ENCODE measurements around the gene EFHC1.
"Not testable (repeated sequence)": the region's sequence is repeated elsewhere in the genome, so short reads cannot be mapped to it uniquely, and the experiment has no call there.

The EFHC1 gene

DNA sequence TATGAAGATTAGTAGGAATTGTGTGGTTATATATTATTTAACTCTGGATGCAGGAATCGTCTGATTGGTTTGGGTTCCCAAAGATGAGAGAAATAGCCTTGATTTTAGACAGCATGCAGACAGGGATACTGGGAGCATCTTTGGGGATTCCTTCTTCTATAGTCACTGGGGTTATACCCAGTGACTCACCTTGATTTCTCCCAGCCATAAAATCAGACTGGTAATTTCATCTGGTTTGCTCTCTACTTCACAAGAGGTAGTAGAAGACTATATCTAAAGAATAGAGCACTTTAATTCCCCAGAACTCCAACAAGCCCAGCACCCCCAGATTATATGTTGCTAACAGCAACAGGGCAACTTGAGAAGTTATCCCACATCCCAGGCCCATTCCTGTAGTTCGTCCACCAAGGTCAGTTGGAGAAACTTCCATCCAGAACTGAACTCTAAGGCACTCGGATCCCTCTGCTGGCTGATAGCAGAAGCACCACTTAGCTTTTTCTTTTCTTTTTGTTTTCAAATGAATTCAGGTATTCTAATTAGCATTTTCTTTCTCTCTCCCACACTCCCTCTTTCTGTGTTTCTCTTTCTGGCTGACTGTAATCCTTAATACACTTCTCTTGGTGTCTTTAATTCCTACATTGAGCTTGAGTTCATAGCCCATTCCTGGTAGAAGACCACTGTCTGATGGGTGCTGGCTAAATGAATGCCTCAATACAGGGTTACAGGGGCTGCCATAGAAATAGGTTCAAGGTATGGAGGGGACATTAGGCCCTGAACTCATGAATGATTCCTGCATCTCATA, 20.4 kb upstream of the EFHC1 start:
- DNase-seq (ENCODE audit: extremely low read depth in 1 of 2, low read depth in 1 of 2) = no peak

DNA sequence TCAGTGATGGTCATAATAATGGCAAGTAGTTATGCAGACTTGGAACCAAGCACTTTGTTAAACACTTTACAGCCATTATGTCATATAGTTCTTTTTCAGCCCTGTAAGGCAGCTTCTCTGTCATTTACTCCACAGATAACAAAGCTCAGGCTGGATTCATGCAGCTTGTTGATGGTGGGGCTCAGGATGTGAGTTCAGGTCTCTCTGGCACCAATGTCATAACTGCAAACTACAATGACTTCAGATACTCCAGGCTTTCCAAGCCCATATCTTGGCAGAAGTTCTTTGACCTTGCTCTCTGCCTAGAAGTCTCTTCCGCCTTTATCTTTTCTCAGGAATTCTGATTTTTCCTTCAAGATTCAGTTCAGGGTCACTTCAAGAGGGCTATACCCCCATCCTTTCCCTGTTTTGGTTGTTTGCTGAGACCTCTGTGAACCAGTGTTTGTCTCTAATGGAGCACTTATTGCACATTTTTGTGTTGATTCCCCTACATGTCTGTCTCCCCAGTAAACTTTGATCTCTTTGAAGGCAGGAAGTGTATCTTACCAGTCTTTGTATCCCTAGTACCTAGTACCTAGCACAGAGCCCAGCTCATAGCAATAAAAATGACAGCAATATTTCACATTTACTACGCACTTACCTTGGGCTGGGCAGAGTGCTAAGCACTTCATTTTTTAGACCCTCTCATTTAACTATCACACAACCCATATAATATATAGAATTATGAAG, 19.7 kb upstream of the EFHC1 start:
- DNase-seq (ENCODE audit: extremely low read depth in 1 of 2, low read depth in 1 of 2) = no peak

DNA sequence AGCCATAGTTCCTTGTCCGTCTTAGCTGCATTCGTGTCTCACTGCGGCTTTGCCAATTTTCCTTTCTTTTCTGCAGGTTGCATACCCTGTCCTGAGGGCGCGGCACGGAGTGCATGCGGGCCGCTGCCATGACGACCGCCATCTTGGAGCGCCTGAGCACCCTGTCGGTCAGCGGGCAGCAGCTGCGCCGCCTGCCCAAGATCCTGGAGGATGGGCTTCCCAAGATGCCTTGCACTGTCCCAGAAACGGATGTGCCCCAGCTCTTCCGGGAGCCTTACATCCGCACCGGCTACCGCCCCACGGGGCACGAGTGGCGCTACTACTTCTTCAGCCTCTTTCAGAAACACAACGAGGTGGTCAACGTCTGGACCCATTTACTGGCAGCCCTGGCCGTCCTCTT, 17.1 kb upstream of the EFHC1 start:
- DNase-seq (ENCODE audit: extremely low read depth in 1 of 2, low read depth in 1 of 2) = no peak

DNA sequence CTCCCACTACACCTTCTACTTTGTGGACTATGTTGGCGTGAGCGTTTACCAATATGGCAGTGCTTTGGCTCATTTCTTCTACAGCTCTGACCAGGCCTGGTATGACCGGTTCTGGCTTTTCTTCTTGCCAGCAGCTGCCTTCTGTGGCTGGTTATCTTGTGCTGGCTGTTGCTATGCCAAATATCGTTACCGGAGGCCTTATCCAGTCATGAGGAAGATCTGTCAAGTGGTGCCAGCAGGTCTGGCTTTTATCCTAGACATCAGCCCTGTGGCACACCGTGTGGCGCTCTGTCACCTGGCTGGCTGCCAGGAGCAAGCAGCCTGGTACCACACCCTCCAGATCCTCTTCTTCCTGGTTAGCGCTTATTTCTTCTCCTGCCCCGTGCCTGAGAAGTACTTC, 16.5 kb upstream of the EFHC1 start:
- DNase-seq (ENCODE audit: extremely low read depth in 1 of 2, low read depth in 1 of 2) = no peak

DNA sequence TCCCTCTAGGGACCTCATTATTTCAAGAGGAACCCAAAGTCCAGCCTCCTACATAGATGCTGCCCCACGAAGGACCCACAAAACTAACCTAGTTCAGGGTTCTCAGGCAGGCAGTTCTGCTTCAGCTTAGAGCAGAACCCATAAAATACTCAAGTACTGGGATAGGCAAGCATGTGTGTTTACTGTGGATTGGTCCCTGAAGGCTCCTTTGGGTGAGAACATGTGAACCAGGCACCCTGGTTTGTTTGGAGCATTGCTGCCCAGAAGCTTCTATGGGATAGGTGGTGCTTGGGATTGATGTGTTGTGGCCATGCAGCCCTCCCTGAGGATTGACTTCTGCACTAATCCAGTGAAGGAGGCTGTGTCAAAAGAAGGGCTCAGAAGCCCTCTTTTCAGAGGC, 14.9 kb upstream of the EFHC1 start:
- no peak for DNase-seq (ENCODE audit: extremely low read depth in 1 of 2, low read depth in 1 of 2)

DNA sequence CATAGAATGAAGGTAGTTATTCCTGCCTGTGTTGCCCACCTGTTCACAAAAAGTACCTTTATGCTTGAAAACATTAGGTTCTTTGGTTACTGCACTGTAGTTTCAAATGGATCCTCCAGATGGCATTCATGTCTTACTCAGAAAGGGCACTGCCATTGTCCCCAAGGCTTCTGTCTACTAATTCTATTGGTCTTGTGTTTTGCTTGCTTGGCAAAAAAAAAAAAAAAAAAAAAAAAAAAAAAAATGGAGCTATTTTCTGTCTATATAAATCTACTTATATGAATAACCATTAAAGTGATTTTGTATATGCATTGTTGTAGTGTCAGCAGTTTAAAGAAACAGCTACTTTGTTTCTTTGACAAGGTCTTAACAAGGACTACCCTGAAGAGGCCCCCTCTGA, 12.7 kb upstream of the EFHC1 start:
- no peak for DNase-seq (ENCODE audit: extremely low read depth in 1 of 2, low read depth in 1 of 2)

DNA sequence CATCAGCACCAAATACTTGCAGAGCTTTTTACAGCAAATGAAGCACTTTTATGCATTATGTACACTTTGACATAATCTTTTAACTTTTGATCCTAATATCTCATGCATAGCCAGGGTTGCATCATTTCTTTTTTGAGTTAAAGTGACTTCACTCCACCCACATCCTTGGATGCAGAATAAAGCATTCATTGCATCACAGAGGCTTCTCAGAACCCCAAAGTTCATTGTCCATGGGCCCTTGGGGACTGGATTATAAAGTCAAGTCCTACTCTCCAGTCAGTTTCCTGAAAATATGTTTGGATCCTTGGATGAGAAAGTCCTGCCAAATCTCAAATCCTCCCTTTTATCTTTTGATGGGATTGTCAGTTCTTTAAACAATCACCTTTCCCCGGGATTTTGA, 10.6 kb upstream of the EFHC1 start:
- no peak for DNase-seq (ENCODE audit: extremely low read depth in 1 of 2, low read depth in 1 of 2)

DNA sequence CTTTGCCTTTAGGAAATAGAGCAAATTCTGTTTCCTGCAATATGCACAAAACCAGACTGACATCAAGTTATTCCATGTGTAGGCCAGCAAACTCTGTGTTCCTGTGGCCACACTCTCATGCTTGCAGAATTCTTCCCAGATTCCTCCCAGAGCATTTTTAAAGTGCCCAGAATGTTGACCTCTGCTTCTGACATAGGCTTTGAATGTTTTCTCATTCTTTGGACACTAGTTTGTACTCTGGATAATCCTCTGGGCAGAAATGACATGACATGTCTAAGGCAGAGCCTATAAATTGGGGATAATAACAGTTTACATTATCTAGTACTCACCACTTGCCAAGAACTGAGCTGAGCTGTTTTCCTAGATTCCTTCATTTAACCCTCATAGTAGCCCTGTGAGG, 9.2 kb upstream of the EFHC1 start:
- DNase-seq (ENCODE audit: extremely low read depth in 1 of 2, low read depth in 1 of 2) = no peak

DNA sequence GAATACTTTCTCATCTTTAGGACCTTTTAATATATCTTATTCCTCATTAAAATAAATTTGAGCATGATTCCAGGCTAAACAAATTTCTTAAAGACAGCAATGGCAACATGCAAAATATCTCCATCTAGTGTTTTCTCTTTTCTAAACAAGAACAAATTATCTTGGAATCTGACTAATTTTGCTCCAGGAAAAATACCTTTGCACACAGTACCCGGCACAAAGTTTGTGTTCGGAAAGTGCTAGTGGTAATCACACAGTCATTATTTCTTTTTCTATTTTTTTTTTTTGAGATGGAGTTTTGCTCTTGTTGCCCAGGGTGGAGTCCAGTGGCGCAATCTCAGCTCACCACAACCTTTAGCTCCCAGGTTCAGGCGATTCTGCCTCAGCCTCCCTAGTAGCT, 8.2 kb upstream of the EFHC1 start:
- DNase-seq (ENCODE audit: extremely low read depth in 1 of 2, low read depth in 1 of 2) = no peak

DNA sequence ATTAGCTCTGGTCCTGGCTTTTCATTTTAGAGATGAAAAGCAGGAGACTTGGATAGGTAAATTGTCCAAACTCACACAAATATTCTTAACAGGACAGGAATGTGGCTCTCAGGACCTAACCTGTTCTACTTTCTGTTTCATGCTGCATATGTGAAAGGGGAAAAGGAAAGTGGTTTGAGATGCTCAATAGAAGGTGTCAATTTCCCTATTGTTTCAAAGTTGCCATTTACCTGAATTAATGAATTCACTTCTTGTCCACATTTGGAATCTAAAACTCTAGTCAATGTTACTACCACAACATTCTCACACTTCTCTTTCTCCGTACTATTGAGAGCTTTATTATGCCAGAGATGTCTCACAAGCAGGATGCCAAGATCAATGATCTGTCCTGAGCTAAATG, 4.8 kb upstream of the EFHC1 start:
- DNase-seq (ENCODE audit: extremely low read depth in 1 of 2, low read depth in 1 of 2) = no peak

DNA sequence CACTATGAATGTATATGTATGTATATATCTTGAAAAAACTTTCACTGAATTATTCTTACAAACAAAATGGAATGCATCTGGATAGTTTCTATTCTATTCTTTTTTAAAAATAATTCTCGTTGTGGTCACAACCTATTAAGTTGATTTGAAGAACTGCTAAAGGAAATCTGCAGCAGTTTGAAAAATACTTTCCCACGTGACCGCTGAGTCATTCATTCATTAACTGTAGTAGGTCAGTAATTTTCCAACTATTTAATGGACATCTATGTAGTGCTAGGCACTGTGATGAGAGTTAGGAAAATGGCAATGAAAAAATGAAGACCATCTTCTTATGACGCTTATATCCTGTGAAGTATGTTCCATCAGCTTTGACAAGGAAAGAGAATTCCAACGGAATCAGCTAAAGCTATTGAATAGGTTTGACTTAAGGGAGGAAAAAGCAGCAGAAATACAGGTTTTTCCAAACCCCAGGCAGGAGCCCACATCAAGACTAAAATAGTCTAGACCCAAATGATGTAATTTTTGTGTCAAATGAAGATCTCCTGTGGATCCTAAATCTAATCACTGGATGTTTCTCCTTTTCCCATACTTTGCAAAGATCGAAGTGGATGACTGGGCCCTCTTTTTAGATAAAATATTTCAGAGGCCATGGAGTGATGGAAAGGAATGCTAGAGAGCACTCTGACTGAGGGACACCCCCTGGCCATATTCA, 4.1 kb upstream of the EFHC1 start:
- DNase-seq (ENCODE audit: extremely low read depth in 1 of 2, low read depth in 1 of 2) = no peak

DNA sequence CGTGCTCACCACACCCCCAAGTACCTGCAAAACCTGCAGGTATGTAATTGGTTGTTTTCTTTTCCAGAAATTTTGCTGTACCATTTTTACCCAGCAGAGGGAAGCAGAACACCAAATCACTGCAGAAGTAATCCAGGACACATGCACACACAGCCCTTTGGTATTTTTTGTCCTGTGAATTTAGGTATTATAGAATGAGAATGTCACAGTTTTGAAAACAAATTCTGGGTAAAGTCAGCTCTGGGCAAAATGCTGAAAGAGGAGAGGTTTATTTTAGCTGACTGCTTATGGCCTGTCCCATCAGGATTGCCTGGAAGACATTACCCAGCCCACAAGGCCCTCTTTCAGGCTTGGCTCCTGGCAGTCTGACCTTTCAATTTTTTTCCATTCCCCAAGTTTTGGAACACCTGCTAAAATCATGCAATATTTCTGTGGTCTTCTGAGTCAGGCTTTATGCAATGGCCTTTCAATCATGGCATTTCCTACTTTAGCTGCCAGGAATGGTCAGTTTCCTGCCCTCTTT, 3.5 kb upstream of the EFHC1 start:
- no peak for DNase-seq (ENCODE audit: extremely low read depth in 1 of 2, low read depth in 1 of 2)

DNA sequence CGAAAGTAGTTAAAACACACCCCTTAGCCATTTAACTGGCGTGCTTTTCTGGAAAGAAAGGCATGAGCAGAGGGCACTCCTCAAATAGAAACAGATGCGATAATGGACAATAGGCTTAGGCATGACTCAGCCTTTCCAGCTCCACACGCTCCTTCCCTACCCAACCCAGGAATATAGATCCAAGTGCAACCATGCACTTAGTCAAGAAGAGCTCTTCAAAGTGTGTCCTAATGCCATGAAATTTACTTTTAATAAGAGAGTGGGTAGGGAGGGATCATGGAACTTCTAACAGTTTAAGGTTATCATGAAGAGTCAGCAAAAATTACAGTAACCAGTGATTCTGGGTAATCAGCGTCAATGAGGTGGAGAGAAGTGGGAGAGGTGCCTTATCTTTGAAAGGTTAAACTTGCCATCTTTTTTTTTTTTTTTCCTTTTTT, 2.4 kb upstream of the EFHC1 start:
- no peak for DNase-seq (ENCODE audit: extremely low read depth in 1 of 2, low read depth in 1 of 2)

DNA sequence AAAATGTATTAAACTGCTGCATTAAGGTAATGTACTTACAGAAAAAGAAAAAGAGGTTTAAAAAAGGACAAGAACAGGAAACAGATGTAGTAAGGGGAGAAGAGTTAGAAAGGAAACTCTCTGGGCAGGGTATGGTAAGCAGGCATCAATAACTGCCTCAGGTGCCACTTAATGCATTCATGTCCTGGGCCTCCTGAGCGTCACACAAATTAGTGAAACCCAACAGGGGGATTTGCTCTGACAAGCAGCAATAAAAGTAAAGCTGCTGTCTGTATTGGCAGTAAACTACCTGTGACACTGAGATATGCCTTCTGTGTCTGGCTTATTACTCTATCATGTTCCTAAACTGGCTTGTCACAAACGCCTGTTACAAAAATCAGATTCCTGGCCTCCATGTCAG, 1.5 kb upstream of the EFHC1 start:
- DNase-seq (ENCODE audit: extremely low read depth in 1 of 2, low read depth in 1 of 2) = no peak

DNA sequence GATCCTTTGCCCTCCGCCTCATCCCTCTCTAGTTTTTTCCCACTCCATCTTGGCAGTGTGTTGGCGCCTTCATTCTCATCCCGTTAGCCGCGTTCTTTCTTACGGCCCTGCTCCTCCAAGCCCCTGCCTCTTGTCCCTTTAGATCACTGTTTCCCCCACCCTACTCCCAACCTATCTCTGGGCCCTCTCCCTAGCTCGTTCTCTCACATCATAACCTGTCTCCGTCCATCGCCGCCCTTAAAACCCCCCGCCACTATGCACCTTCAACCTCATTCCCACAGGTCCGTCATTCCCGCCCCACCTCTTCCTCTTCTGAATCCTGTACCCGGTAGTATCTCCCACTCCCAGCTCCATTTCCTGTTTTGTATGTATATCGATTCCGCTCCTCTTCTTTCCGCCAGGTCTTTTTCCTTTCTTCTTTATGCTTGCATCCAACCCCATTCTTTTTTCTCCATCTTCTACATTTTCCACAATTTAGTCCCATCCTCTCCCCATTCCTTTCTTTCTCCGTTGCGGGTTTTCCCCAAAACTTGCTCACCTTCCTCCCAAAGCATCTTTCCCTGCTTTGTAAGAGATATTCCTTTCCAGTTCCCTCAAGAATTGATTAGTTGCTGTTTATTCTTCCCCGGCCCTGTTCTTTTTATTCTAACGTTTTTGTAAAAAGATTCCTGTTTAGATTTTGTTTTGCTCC, 671 bp downstream of the EFHC1 start:
- no peak for DNase-seq (ENCODE audit: extremely low read depth in 1 of 2, low read depth in 1 of 2)

DNA sequence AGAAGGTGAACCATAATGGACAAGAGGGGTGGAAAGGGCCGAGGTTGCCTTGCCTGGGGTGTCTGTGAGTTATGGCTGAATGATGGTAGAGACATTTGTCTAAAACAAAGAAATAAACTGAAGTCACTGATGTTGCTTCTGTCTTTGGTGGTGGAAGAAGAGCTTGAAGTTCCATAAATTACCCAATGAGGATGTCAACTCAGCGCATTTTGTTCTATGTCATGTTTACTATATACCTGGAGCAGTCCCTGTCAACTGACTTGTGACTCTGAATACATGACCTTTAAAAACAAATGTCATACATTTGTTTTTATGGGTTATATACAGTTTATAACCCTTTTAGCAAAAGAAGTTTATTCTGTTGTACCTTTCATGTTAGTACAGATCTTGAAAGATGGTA, 2.0 kb downstream of the EFHC1 start:
- DNase-seq (ENCODE audit: extremely low read depth in 1 of 2, low read depth in 1 of 2) = no peak

DNA sequence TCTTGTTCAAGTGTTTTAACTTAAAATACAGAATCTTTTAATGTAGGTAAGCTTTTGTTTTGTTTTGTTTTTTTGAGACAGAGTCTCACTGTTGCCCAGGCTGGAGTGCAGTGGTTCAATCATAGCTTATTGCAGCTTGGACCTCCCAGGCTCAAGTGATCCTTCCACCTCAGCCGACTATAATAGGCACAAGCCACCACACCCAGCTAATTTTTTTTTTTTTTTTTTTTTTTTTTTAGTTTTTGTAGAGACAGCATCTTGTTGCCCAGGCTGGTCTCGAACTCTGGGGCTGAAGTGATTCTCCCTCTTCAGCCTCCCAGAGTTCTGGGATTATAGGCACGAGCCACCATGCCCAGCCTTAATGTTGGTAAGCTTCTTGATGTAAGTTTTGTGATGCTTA, 3.3 kb downstream of the EFHC1 start:
- no peak for DNase-seq (ENCODE audit: extremely low read depth in 1 of 2, low read depth in 1 of 2)

DNA sequence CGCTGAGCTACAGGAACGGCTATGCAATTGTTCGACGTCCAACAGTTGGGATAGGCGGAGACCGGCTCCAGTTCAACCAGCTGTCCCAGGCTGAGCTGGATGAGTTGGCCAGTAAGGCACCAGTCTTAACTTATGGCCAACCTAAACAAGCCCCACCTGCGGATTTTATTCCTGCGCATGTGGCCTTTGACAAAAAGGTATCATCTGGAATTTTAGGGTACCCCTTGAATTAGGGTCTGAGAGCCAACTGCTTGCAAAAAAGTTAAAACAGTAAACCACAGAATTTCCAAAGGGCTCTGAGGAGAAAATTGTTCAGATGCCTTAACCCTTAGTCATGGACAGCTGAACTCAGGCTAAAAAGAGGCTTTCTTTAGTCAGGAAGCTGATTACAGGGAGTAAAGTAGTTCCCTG, 3.8 kb downstream of the EFHC1 start:
- DNase-seq (ENCODE audit: extremely low read depth in 1 of 2, low read depth in 1 of 2) = no peak

DNA sequence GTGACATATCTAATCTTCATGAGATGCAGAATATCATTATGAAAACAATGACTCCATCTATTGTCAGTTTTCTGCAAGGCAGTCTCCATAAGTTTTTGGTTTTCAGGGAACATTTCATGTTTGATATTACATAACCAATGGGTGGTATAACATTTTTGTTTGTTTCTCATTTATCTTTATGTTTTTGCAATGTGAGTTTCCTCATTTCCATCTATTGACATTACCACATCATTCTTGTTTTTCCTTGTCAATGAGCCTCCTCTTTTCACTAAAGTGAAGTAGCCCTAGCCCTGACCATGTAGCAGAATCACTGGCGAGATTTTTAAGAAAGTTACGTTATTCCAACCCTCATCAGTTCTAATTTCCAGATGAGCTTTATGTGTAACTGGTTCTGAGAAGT, 4.4 kb downstream of the EFHC1 start:
- DNase-seq (ENCODE audit: extremely low read depth in 1 of 2, low read depth in 1 of 2) = no peak

DNA sequence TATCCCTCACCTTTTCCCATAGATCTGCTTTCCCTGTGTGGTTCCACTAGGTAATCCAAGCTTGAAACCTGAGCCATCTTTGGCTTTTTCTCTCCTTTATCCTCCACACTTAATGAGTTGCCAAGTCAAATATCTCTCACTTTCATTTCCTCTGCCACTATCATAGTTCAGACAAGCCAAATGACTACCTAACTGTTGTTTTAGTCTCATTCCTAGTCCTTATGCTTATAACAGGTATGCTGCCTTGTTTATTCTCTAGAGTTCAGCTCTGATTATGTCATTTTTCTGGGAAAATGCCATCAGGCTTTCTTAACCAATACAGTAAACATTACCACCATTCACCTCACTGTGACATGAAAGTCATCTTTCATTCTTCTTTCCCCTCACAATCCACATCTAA, 6.5 kb downstream of the EFHC1 start:
- DNase-seq (ENCODE audit: extremely low read depth in 1 of 2, low read depth in 1 of 2) = no peak

DNA sequence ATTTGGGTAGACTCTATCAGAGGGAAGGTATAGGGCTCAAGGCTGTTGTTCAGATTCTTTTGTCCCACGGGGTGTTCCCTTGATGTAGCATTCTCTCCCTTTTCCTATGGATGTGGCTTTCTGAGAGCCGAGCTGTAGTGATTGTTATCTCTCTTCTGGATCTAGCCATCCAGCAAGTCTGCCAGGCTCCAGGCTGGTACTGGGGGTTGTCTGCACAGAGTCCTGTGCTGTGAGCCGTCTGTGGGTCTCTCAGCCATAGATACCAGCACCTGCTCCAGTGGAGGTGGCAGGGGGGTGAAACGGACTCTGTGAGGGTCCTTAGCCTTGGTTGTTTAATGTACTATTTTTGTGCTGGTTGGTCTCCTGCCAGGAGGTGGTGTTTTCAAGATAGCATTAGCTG, 13.2 kb downstream of the EFHC1 start:
- not testable (repeated sequence) for DNase-seq (ENCODE audit: extremely low read depth in 1 of 2, low read depth in 1 of 2)

Data from activated CD8-positive, alpha-beta memory T cell treated with anti-CD3 and anti-CD28 coated beads for 1 hour (primary cell).